ENCODE data around the gene PDZD2. TPM values are rescaled to one million over a fixed set of nuclear protein-coding genes. Genes with fewer than 3 reads are reported as not detected.

The PDZD2 gene
- total RNA-seq, 2 donors from 2014 or later, result 4.5 to 15.7 TPM

DNA sequence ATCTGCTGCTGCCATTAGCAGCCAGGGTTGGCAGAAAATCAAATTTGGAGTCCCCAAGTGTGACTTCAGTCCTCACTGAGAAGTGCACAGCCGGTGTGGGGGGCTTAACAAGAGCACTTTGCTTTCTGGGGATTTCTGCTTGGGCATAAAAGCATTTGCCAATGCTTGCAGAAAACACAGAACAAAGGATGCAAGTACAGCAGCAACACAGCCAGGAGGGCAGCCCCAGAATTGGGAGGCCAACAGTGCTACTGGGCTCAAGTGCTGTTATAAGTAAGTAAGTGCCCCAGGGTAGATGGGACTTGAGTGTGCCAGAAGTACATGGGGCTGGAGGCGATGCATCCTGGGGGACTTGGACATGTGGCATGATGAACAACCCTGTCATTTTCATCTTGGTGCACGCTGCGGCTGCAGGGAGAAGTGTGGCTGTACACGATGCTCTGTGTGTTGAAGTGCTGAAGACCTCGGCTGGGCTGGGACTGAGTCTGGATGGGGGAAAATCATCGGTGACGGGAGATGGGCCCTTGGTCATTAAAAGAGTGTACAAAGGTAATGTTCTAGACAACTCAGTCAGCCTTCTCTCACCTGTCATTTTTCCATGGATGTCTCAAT, 461.9 kb downstream of the PDZD2 start:
- no peak overlapping the region for H3K27ac ChIP-seq
- TF ChIP-seq, protein P1, sequence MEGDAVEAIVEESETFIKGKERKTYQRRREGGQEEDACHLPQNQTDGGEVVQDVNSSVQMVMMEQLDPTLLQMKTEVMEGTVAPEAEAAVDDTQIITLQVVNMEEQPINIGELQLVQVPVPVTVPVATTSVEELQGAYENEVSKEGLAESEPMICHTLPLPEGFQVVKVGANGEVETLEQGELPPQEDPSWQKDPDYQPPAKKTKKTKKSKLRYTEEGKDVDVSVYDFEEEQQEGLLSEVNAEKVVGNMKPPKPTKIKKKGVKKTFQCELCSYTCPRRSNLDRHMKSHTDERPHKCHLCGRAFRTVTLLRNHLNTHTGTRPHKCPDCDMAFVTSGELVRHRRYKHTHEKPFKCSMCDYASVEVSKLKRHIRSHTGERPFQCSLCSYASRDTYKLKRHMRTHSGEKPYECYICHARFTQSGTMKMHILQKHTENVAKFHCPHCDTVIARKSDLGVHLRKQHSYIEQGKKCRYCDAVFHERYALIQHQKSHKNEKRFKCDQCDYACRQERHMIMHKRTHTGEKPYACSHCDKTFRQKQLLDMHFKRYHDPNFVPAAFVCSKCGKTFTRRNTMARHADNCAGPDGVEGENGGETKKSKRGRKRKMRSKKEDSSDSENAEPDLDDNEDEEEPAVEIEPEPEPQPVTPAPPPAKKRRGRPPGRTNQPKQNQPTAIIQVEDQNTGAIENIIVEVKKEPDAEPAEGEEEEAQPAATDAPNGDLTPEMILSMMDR (IDR thresholded peaks at IDR 0.05), result no peak
- no peaks in the 10 kb centered on the region for H3K27me3 ChIP-seq (replicated peaks; ENCODE audit: insufficient read depth)
- H3K36me3 ChIP-seq, result peaks cover 13% of the 10 kb centered on the region
- DNase-seq (ENCODE audit: low spot score) (no peak), ATAC-seq (ENCODE audit: insufficient number of reproducible peaks, low FRiP score, low read depth) (no peak)
- H3K4me3 ChIP-seq, result no peak overlapping the region
- H3K9me3 ChIP-seq, result no peaks in the 10 kb centered on the region
- peaks cover 0 to 28% of the 10 kb centered on the region in 2 donors for H3K4me1 ChIP-seq (ENCODE audit: control insufficient read depth in 1 of 2, low read depth in 2 of 2)

DNA sequence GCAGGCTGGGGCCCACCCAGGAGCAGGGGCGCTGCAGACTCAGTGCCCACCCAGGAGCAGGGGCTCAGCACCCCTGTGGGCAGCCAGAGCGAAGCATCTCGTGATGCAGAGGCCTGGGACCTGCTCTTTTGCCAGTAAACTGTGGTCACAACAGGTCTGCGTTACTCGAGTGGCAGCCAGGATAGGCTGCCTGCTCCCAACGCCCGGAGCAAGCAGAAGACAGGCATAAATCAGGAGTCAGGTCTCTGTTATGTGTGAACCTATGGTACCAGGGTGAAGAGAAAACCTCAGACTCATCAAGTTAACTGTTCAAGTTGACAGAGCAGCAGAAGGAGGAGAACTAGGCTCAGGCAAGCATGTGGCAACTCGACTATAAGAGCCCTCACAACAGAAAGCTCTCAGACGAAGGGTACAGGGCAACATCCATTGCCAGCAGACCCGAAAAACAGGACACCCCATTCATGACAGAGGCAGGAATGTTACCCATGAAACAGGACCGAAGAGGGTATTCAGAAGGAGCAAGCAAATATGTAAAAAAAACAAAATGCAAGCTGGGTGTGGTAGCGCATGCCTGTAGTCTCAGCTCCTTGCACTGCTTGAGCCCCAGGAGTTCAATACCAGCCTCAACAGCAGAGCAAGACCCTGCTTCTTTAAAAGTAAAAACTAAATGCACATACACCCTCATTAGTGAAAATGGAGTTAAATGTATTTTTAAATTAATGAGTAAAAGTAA, 463.5 kb downstream of the PDZD2 start:
- no peak overlapping the region for H3K27ac ChIP-seq
- H3K27me3 ChIP-seq (replicated peaks; ENCODE audit: insufficient read depth), result no peaks in the 10 kb centered on the region
- TF ChIP-seq, protein P1 (IDR thresholded peaks at IDR 0.05), result no peak
- DNase-seq (ENCODE audit: low spot score) (no peak), ATAC-seq (ENCODE audit: insufficient number of reproducible peaks, low FRiP score, low read depth) (no peak)
- peaks cover 20% of the 10 kb centered on the region for H3K36me3 ChIP-seq
- H3K4me1 ChIP-seq (ENCODE audit: control insufficient read depth in 1 of 2, low read depth in 2 of 2), result peaks cover 0 to 23% of the 10 kb centered on the region in 2 donors
- H3K4me3 ChIP-seq, result no peak overlapping the region
- no peaks in the 10 kb centered on the region for H3K9me3 ChIP-seq

DNA sequence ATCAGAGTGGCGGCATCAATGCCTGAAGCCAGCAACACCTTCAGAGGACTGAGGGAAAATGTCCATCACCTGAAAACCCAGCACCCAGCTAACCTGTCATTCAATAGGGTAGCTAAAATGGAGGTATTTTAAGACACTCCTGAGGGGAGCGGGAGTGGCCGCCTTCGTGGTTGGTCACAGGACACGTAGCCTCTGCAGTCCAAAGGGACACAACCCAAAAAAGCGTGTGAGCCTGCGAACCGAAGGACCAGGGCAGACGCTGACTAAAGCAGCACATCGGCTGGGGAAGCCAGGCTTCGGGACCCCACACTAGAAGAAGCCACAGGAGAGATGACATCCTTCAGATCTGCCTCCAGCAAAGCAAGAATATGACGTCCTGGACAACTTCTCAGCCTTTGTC, 464.6 kb downstream of the PDZD2 start:
- H3K27ac ChIP-seq, result no peak overlapping the region
- H3K9me3 ChIP-seq, result no peaks in the 10 kb centered on the region
- TF ChIP-seq, protein P1 (IDR thresholded peaks at IDR 0.05), result no peak
- H3K4me3 ChIP-seq, result no peak overlapping the region
- peaks cover 27% of the 10 kb centered on the region for H3K36me3 ChIP-seq
- DNase-seq (ENCODE audit: low spot score), result no peak
- peaks cover 0 to 17% of the 10 kb centered on the region in 2 donors for H3K4me1 ChIP-seq (ENCODE audit: control insufficient read depth in 1 of 2, low read depth in 2 of 2)
- H3K27me3 ChIP-seq (replicated peaks; ENCODE audit: insufficient read depth), result no peaks in the 10 kb centered on the region
- ATAC-seq (ENCODE audit: insufficient number of reproducible peaks, low FRiP score, low read depth), result no peak

DNA sequence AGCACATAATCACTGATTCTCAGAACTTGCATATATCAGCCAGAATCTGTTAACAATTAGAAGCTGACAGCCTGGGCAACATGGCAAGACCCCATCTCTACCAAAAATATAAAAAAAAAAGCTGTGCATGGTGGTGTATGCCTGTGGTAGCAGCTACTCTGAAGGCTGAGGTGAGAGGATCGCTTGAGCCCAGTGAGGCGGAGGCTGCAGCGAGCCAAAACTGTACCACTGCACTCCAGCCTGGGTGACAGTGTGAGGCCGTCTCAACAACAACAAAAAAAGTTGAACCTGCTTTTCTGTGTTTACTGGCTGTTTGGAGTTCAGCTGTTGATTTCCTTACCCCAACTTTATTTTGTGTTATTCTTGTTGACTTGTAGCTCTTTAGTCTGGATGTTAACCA, 468.4 kb downstream of the PDZD2 start:
- H3K9me3 ChIP-seq, result no peaks in the 10 kb centered on the region
- H3K27ac ChIP-seq, result no peak overlapping the region
- H3K4me3 ChIP-seq, result no peak overlapping the region
- H3K4me1 ChIP-seq (ENCODE audit: control insufficient read depth in 1 of 2, low read depth in 2 of 2), result no peaks in the 10 kb centered on the region
- peaks cover 34% of the 10 kb centered on the region for H3K36me3 ChIP-seq
- ATAC-seq (ENCODE audit: insufficient number of reproducible peaks, low FRiP score, low read depth) (no peak), DNase-seq (ENCODE audit: low spot score) (no peak)
- TF ChIP-seq, protein P1 (IDR thresholded peaks at IDR 0.05), result no peak
- H3K27me3 ChIP-seq (replicated peaks; ENCODE audit: insufficient read depth), result no peaks in the 10 kb centered on the region

DNA sequence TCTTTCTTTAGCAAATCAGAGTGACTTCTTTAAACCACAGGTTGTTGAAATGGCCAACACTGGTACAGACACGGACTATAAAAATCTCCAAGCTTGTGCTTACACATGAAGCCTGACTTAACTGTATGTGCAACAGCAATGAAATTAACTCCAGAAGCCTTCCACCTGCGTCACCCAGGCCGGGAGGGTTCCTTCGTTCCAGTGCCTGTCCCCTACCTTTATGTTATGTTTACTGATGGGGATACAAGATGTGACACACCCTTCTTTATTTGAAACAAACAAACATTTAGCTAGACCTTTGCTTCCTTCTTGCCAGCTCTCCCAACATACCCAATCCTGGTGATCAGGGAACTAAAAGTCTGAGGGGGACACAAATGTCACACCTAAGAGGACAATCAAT, 469.2 kb downstream of the PDZD2 start:
- Histone ChIP-seq H3K27ac (no peak overlapping the region), H3K9me3 (no peaks in the 10 kb centered on the region), H3K4me3 (no peak overlapping the region), H3K27me3 (replicated peaks; ENCODE audit: insufficient read depth) (no peaks in the 10 kb centered on the region), H3K4me1 (ENCODE audit: control insufficient read depth in 1 of 2, low read depth in 2 of 2) (no peaks in the 10 kb centered on the region), H3K36me3 (peaks cover 35% of the 10 kb centered on the region)
- TF ChIP-seq, protein P1 (IDR thresholded peaks at IDR 0.05), result no peak
- ATAC-seq (ENCODE audit: insufficient number of reproducible peaks, low FRiP score, low read depth) (no peak), DNase-seq (ENCODE audit: low spot score) (no peak)
